Endothelial cell of hepatic sinusoid (primary cell): ENCODE results near the gene GSTK1.
"Not testable (repeated sequence)": the region's sequence is repeated elsewhere in the genome, so short reads cannot be mapped to it uniquely, and the experiment has no call there.

Source experiments
- in situ Hi-C: cut with HindIII; loops from 2 replicates; pipeline ENCODE4 v1.10.0; 2017; ENCODE audit warnings: low sequenced_read_pairs

GSTK1 gene

DNA sequence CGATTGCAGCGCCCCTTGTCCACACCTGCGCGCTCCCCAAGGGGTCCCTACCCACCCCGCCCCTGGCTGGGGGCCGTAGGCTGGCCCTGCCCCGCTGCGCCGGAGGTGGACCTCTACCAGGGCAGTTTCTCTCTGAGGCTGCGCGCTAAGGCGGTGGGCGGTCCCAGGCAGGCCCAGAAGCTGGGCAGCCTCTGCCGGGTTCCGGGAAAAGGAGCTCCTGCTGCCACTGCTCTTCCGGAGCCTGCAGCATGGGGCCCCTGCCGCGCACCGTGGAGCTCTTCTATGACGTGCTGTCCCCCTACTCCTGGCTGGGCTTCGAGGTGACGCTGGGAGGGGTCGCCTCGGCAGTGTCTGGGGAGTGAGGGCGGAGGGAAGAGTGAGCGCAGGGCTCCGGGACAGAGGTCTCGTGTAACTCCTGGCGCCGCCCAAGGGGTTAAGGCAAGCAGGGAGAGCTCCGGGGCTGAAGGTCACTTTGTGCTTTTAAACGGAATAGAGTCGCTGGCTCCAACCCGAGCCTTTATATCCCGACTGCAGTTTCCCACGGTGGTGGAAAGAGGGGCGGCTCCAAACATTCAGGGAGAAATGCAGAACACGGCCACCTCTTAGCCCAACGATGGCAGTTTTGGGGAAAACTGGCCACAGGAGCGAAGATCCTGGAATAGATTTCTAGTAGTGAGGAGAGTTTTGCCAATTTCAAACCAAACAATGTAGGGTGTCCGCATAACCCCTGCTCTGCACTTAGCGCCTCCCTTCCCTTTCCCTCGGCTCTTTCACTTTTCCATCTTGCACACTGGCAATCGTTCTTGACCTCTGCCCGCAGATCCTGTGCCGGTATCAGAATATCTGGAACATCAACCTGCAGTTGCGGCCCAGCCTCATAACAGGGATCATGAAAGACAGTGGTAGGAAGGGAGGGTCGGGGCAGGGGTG, at the start of gene GSTK1:
Gene GSTK1 (plus strand): TSS at position 176 of the 930 bp plus-strand sequence. CDS start 73 bp downstream, at position 249.
- in situ Hi-C loops: no loop called here

DNA sequence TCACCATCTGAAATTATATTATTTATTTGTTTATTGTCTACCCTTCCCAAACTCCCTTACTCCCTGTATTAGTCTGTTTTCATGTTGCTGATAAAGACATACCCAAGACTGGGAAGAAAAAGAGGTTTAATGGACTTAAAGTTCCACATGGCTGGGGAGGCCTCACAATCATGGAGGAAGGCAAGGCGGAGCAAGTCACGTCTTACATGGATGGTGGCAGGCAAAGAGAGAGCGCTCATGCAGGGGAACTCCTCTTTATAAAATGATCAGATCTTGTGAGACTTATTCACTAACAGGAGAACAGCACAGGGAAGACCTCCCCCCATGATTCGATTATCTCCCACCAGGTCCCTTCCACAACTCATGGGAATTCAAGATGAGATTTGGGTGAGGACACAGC, 49.8 kb upstream of the GSTK1 start:
- in situ Hi-C loops: not testable (repeated sequence)

DNA sequence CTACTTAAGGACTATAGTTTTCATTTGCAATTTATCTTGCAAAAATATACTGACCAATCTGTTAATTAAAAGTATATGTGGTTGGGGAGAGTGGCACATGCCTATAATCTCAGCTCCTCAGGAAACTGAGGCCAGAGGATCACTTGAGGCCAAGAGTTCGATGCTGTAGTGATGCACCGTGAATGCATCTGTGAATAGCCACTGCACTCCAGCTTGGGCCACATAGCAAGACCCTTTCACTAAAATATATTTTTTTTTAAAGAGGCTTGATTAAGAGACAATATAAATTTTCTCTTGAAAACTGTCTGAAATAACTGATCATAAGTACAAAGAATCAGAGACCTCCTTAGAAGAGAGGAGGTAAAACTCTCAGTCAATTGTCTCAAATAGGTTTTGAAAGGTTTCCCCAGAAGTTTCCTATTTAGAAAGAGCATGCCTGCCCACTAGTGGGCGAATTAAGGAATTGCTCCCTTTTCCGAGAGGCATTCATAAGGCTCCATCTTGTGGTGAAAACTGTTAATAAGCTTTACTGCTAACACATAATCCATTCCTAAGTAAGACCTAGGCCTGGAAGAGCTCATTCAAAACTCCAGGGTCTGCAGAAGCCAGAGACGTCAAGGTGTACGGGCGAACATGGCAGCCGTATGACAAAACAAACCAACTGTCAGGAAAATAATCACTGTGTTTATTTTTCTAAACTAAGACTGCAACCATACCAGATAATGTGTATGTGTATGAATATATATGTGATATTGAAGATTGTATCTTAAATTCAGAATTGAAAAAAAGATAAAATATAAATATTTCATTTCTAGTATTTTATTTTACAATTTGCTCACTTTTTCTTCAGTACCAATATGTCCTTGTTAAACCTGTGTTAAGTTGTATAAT, 48.2 kb upstream of the GSTK1 start:
- in situ Hi-C loops: loop anchor here (5.0 kb wide), 2 partner anchors 203 to 353 kb away; no protein-coding TSS in a partner anchor

DNA sequence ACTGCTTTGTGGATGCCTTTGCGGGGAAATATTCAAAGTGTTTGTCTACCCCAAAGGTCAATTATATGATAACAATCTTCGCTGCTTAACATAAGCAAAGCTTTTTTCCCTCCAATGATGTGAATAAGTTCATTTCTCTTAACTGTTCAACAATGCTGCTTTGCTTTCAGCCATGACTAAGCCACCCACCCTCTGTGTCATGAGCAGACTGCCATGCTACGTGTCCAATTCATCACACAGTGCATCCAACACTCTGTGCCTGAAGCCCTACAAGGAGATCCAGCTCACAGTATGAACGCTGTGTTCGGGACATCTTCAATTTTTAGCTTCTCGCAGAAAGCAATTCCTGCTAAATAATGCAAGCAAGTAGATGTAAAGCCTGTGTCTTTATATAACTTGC, 47.1 kb upstream of the GSTK1 start:
- in situ Hi-C loops: loop anchor here (5.0 kb wide), 2 partner anchors 204 to 354 kb away; no protein-coding TSS in a partner anchor

DNA sequence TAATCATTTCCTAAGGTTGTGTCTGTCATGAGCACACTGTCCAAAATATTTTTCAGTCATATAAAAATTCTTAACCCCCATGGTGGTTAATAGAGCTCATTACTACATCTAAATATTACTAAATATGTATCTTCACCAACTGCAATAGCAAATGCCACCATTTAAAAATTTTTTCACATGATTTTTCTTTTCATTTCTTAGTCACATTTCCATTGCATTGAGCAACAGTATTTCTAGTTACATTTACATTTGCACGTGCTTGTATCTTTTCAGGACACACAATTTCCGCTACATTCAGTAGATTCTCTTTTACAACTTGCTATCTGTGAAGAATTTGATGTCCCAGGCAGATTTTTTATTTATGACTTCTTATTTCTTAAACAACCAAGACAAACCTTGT, 46.6 kb upstream of the GSTK1 start:
- in situ Hi-C loops: loop anchor here (5.0 kb wide), 2 partner anchors 204 to 354 kb away; no protein-coding TSS in a partner anchor

DNA sequence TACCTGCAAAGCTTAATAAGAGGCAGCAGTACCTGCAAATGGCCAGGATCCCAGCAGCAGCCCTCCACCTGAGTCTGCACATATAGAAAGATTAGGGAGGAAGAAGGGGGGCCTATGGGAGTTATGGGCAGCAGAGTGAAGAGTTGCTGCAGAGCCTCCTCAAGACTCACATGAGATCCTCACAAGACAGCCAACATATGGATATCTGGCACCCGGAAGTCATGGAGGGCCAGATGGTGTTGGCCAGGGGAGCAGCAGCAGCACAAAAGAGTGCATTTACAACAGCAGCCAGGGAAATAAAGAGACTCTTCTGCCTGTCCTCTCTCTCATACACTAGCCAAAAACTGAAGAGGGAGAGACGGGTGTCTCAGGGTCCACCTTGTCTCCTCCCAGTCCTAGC, 45.4 kb upstream of the GSTK1 start:
- in situ Hi-C loops: loop anchor here (5.0 kb wide), 2 partner anchors 206 to 356 kb away; no protein-coding TSS in a partner anchor

DNA sequence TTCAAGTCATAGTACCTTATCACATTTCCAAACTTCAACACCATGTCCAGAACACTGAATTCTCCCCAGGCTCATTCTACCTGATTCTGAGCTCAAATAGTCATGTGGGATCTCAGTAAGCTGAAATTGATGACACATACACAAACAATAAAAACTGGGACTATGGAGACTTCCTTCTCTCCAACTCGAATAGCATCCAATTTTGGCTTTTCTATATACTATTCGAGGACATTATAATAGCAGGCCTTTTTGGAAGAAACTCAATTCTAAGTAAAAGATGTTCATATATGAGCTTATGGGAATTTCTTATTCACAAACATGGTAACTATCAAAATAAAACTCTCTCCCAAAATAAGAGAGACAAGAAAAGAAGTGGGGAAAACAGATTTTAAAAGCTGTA, 42.0 kb upstream of the GSTK1 start:
- in situ Hi-C loops: no loop called here

DNA sequence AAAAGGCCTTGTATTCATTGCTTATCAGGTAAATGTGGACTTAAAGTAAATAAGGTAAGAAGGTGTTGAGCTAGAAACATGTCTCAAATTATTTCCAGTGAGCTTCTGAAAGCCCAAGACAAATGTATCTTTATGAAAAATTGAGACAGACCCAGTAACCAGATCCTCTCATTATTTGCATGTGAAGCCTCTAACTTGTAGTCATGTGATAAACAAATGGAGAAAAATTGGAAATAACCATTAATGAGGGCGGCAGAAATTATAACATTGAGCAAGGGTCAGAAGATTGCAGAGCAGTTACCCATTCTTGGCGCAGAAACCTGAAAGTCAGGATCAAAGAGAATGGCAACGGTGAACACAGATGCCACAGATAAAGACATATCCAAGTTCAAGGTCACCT, 41.5 kb upstream of the GSTK1 start, which contains the start of gene TAS2R40:
Gene TAS2R40 (plus strand): TSS at position 301 of the 400 bp plus-strand sequence. CDS start 42 bp downstream, at position 343.
- in situ Hi-C loops: no loop called here

DNA sequence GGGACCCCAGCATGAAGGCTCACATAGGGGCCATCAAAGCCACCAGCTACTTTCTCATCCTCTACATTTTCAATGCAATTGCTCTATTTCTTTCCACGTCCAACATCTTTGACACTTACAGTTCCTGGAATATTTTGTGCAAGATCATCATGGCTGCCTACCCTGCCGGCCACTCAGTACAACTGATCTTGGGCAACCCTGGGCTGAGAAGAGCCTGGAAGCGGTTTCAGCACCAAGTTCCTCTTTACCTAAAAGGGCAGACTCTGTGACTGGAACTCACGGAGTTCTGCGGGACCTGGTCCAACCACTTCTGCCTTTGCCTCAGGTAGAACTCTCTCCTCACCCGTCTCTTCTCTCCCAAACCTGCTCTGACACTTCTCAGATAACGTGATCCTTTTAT, 40.5 kb upstream of the GSTK1 start:
- in situ Hi-C loops: no loop called here

DNA sequence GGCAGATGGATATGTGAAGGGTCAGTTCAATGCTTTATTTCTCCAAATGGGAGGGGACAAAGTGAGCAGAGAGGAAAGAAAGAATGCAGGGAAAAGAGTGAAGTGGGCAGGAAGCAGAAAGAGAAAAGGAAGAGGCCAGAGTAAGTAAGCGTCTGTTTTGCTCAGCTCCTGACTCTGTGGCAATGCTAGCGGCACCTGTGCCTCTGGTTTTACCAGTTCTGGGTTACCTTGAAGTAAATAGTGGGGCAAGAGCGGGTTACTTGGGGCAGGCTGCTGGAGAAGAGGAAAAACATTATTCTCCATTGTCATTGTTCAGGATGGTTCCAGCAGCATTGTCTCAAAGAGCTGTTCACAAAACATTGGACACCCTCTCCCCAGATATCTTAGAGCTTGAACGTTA, 39.5 kb upstream of the GSTK1 start:
- in situ Hi-C loops: no loop called here

DNA sequence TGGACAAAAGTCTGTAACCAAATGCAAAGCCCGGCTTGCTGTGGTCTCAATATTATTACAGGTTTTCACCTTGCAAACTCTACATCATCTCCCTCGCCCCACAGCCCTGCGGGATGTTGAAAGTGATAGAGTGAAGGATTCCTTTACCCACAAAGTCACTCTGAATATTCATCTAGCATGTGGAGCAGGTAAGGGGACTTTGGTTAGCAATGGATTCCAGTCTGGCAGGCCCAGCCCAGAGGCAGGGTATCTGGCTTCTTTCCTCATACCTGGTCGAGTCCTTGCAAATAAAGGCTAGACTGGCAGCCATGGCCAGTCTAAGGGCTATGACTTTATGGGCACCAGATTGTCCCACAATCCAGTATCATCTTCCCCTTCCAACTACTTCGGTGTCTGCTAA, 38.2 kb upstream of the GSTK1 start:
- in situ Hi-C loops: no loop called here

DNA sequence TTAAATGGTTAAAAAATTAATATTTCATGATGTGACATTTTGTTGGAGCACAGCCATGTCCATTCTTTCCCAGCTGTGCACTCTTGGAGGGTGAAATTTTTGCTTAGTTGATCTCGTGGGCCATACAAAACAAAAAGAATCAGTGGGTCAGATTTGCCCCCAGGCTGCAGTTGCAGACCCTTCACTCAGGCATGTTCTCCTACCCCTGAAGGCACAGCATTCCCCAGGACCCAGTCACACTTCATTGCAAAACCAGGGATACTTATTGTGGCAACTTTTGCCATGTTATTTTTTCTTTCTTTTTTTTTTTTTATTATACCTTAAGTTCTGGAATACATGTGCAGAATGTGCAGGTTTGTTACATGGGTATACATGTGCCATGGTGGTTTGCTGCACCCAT, 35.4 kb upstream of the GSTK1 start:
- in situ Hi-C loops: no loop called here

DNA sequence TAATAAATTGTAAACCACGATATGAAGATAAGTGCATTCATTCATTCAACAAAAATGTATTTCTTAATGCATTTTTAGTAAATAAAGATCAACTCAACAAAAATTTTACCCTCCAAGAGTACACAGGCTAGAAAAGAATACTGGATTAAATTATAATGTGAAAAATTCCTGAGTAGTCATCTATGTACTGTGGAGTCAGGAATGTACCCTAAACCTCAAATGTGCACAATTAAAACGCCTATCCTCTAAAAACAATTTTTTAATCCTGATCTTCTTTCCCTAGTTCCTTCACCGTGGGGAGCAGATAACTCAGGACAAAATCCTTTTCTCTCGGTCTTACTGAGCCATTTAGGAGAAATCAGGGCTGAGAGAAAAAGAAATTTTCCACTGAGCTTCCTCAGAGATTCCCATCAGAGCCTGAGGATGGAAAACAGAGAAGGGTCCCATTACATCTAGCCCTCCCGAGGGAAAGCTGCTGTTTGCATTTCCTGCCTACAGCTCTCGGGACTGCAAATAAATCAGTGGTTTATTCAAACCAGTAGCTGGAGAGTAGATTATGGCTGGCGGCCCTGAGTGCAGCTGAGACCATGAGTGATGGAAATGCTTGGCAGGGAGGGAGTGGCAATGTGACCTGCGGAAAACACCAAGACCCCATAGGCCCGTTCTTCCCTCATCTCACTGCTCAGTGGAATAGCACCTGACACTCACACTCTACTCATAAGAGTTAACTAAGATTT, 34.0 kb upstream of the GSTK1 start:
- in situ Hi-C loops: no loop called here

DNA sequence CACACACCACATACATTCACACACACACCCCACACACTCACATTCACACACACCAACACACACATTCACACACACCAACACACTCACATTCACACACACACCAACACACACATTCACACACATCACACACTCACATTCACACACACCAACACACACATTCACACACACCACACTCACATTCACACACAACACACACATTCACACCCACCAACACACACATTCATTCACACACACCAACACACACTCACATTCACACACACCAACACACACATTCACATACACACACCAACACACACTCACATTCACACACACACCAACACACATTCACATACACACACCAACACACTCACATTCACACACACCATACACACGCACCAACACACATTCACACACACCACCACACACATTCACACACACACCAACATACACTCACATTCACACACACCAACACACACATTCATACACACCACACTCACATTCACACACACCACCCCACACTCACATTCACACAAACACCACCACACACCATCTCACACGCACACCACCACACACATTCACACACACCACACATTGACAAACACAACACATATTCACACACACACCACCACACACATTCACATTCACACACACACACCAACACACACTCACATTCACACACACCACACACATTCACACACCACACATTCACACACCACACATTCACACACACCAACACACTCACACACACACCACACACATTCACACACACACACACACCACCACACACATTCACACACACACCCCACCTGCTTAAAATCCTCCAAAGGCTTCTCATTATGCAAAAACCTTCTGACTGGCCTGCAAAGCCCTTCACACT, 32.4 kb upstream of the GSTK1 start:
- in situ Hi-C loops: no loop called here

DNA sequence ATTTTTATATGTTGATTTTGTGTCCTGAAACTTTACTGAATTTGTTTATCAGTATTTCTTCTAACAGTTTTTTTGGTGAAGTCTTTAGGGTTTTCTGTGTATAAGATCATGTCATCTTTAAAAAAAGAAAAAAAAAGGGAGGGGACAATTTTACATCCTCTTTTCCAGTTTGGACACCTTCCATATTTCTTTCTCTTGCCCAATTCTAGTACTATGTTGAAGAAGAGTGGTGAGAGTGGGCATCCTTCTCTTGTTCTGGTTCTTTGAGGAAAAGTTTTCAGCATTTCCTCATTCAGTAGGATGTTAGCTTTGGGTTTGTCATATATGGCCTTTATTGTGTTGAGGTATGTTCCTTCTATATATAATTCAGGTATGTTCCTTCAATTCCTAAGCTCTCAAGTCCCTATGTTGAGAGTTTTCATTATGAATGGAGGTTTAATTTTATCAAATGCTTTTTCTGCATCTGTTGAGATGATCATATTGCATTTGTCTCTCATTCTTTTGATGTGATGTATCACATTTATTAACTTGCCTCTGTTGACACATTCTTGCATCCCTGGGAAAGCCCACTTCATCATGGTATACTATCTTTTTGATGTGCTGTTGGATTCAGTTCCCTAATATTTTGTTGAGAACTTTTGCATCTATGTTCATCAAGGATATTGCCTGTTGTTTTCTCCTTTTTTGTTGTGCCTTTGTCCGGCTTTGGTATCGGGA, 29.3 kb upstream of the GSTK1 start:
- in situ Hi-C loops: no loop called here

DNA sequence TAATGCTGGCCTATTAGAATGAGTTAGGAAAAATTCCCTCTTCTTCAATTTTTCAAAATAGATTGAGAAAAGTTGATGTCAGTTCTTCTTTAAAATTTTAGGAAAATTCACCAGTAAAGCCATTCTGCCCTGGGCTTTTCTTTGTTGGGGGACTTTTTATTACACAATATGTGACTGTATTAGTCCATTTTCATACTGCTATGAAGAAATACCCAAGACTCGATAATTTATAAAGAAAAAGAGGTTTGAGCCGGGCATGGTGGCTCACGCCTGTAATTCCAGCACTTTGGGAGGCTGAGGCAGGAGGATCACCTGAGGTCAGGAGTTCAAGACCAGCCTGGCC, 28.7 kb upstream of the GSTK1 start:
- in situ Hi-C loops: no loop called here

DNA sequence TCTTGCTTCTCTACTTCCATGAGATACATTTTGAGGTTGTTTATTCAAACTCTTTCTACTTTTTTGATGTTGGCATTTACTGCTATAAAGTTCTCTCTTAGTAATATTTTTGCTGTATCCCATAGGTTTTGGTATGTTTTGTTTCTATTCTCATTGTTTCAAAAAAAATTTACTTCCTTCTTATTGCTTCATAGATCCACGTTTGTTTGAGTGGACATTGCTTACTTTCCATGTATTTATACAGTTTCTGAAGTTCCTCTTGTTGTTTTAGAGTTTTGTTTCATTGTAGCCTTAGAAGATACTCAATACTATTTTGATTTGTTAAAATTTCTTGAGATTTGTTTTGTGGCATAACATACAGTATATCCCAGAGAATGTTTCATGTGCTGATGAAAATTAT, 27.7 kb upstream of the GSTK1 start:
- in situ Hi-C loops: no loop called here

DNA sequence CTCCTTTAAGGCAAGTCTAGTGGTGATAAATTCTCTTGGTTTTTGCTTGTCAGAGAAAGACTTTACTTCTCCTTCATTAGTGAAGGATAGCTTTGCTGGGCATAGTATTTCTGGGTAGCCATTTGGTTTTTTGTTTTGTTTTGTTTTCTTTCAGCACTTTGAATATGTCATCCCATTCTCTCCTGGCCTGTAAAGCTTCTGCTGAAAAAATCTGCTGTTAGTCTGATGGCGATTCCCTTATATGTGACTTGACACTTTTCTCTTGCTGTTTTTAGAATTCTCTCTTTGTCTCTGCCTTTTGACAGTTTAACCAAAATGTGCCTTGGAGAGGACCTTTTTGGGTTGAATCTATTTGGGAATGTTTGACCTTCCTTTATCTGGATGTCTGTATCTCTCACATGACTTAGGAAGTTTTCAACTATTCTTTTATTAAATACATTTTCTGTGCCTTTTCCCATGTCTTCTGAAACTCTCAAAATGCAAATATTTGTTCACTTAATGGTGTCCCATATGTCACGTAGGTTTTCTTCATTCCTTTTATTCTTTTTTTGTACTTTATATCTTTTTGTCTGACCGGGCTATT, 26.7 kb upstream of the GSTK1 start:
- in situ Hi-C loops: no loop called here

DNA sequence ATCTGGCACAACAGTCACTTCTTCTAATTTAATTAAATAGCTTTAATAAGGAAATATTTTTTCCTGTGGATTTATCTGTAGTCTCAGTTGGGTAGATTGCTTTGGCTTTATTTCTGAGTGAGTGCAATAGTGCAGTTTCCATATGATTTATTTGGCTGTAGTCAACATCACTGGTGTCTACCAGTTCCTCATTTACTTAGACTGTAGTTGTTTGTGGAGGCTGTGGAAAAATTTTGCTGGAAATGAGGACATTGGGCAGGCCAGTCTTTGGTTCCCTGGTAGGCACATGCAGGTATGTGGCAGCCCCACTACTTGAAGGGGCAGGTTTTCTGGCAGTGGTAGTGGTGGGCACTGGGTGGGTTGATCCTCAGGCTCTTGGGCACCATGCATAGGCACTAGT, 25.9 kb upstream of the GSTK1 start:
- in situ Hi-C loops: no loop called here
